Breast epithelium (tissue), 3 donors: ENCODE measurements around the gene MYOG.

Source experiments
- CTCF ChIP-seq, 3 donors: fragments of 450-650 bp; IDR thresholded peaks; one replicate each; pipeline ENCODE4 v1.5.1; 2016 to 2017; ENCODE audit warnings: antibody characterized with exemption in 3 of 3, mild to moderate bottlenecking in 3 of 3, moderate library complexity in 3 of 3
- POLR2A ChIP-seq: fragments of 450-650 bp; IDR thresholded peaks from one replicate; pipeline ENCODE4 v1.6.1; 2016; ENCODE audit warnings: antibody characterized with exemption, mild to moderate bottlenecking, moderate library complexity
- POLR2AphosphoS5 ChIP-seq, 3 donors: sonication (generic); formaldehyde crosslinking; IDR thresholded peaks; one replicate each; pipeline ENCODE4 v1.6.1; 2017; ENCODE audit warnings: antibody characterized with exemption in 3 of 3

GRCh38 chr1:203080456-203080855 lies 5.4 kb downstream of the MYOG start:
- TF ChIP-seq POLR2A (no peak), CTCF (IDR thresholded peaks at IDR 0.05) (no peak), POLR2AphosphoS5 (IDR thresholded peaks at IDR 0.05) (no peak)
